GM12878 (cell line): ENCODE results near the gene ASCC2. TPM values are rescaled to one million over a fixed set of nuclear protein-coding genes. Genes with fewer than 3 reads are reported as not detected.

ENCODE experiments used
- ATAC-seq: fragments of 200-7000 bp; cut with Tn5 transposase; 3 replicates; pipeline ENCODE4 v1.9.1; 2020; ENCODE audit warnings: mild to moderate bottlenecking, moderate library complexity
- BruUV-seq: library from RNA; stranded (reverse); fragments of 400-500 nt; replicated peaks from 2 replicates; lab custom pipeline; 2021; lab: Mats Ljungman, UMichigan
- CTCF ChIA-PET: fragments of 300-600 bp; sonication (Branson Sonifier 250); formaldehyde crosslinking; extraction: SDS; loops from one replicate; lab custom pipeline; 2021; ENCODE audit warnings: inconsistent platforms; lab: Yijun Ruan, JAX
- POLR2A ChIA-PET: fragments of 350-600 bp; formaldehyde crosslinking; extraction: SDS; loops from one replicate; lab custom pipeline; 2021; ENCODE audit warnings: inconsistent platforms; lab: Charles Lee
- RAD21 ChIA-PET: fragments of 300-600 bp; sonication (Branson Sonifier 250); formaldehyde crosslinking; loops from one replicate; lab custom pipeline; 2023; ENCODE audit warnings: antibody characterized with exemption; ENCODE audit not compliant: unreplicated experiment; lab: Charles Lee
- SMC1A ChIA-PET: fragments of 300-600 bp; sonication (Branson Sonifier 250); formaldehyde crosslinking; loops from one replicate; lab custom pipeline; 2023; ENCODE audit not compliant: unreplicated experiment, uncharacterized antibody; lab: Charles Lee
- DNase-seq: peaks from one replicate; pipeline ENCODE4 v3.0.0-alpha.2; 2011; ENCODE audit warnings: low read depth, low spot score
- FAIRE-seq: peaks from 3 replicates; lab custom pipeline; 2011; peaks lifted over from hg19 to GRCh38; lab: Jason Lieb, UNC
- H2AFZ ChIP-seq: 2 replicates; pipeline ENCODE4 v1.6.0; 2011; ENCODE audit warnings: low read depth, low read length, control low read depth; ENCODE audit not compliant: control insufficient read depth
- H3K27ac ChIP-seq: 2 replicates; pipeline ENCODE4 v1.5.1; 2011; ENCODE audit warnings: control low read depth; ENCODE audit not compliant: control insufficient read depth, insufficient read depth
- H3K27me3 ChIP-seq, 2 experiments: replicated peaks in 1 of 2; 2 replicates each; pipeline versions ENCODE4 v1.6.0 to v1.6.1; 2011; ENCODE audit warnings: low read length in 1 of 2; ENCODE audit not compliant: control insufficient read depth in 2 of 2, insufficient read depth in 2 of 2
- H3K36me3 ChIP-seq, 2 experiments: 2 replicates each; pipeline ENCODE4 v1.5.1; 2011; ENCODE audit warnings: low read length in 1 of 2; ENCODE audit not compliant: control insufficient read depth in 2 of 2, insufficient read depth in 2 of 2
- H3K4me1 ChIP-seq: 2 replicates; pipeline ENCODE4 v1.6.1; 2011; ENCODE audit warnings: mild to moderate bottlenecking, low read length, moderate library complexity, mixed read lengths; ENCODE audit not compliant: control insufficient read depth, insufficient read depth
- H3K4me2 ChIP-seq: 2 replicates; pipeline ENCODE4 v1.6.0; 2011; ENCODE audit warnings: control low read depth; ENCODE audit not compliant: control insufficient read depth, insufficient read depth
- H3K4me3 ChIP-seq: fragments of 200-600 bp; sonication (generic); 2 replicates; pipeline ENCODE4 v1.5.1; 2016
- H3K79me2 ChIP-seq: 2 replicates; pipeline ENCODE4 v1.6.0; 2011; ENCODE audit warnings: low read length; ENCODE audit not compliant: control insufficient read depth, insufficient read depth
- H3K9ac ChIP-seq: 2 replicates; pipeline ENCODE4 v1.8.0; 2011; ENCODE audit warnings: low read length, control low read depth, mixed read lengths; ENCODE audit not compliant: control insufficient read depth, insufficient read depth
- H3K9me3 ChIP-seq: replicated peaks from 3 replicates; pipeline ENCODE4 v1.5.1; 2011; ENCODE audit warnings: mild to moderate bottlenecking, low read length; ENCODE audit not compliant: control insufficient read depth, insufficient read depth
- H4K20me1 ChIP-seq: 2 replicates; pipeline ENCODE4 v1.6.0; 2011; ENCODE audit not compliant: control insufficient read depth, insufficient read depth
- KDM1A ChIP-seq: fragments of 200-600 bp; sonication (generic); IDR thresholded peaks from 2 replicates; pipeline ENCODE4 v1.6.1; 2016; ENCODE audit warnings: borderline replicate concordance
- NRF1 ChIP-seq: conservative IDR thresholded peaks from 2 replicates; pipeline ENCODE4 v1.6.1; 2011; ENCODE audit warnings: mild to moderate bottlenecking, low read depth, low read length, improper control_type of control experiment
- RAD51 ChIP-seq: fragments of 450-650 bp; IDR thresholded peaks from 2 replicates; pipeline ENCODE4 v1.6.1; 2016; ENCODE audit warnings: moderate library complexity, mild to moderate bottlenecking, inconsistent platforms
- TBL1XR1 ChIP-seq: IDR thresholded peaks from 2 replicates; pipeline ENCODE4 v1.6.1; 2012; ENCODE audit warnings: low read depth, low read length, improper control_type of control experiment
- ZNF274 ChIP-seq: IDR thresholded peaks from one replicate; pipeline ENCODE4 v1.8.0; 2011; ENCODE audit not compliant: insufficient read length, insufficient read depth
- WGBS: methylation state at CpG from one replicate; pipeline ENCODE4 v1.1.6; 2016; ENCODE audit warnings: low lambda C conversion rate; ENCODE audit not compliant: insufficient replicate concordance, insufficient coverage; ENCODE audit errors: missing lambda C conversion rate; 5-methylcytosine and 5-hydroxymethylcytosine counted together
- in situ Hi-C: fragments of 300-500 bp; cut with MboI; formaldehyde crosslinking; loops from 9 replicates; pipeline ENCODE4 v1.14.3; 2018; ENCODE audit warnings: mixed read lengths
- intact Hi-C: fragments of 100-400 bp; cut with micrococcal nuclease; formaldehyde crosslinking; loops from one replicate; pipeline ENCODE4 v1.14.2; 2022; ENCODE audit not compliant: unreplicated experiment
- polyA plus RNA-seq, 11 experiments: library from polyadenylated mRNA; depleted of rRNA in 4 of 11; unstranded in 6 of 11; stranded (reverse) in 5 of 11; fragments of >200 nt; fragmentation: Nextera tagmentation in 4 of 11; fragmentation: Illumina TruSeq in 1 of 11; extraction: Ambion mirVana in 4 of 11; extraction: Trizol in 1 of 11; gene quantifications; 1 replicate in 1 of 11; 2 replicates in 10 of 11; pipeline versions ENCODE4 v1.2.1 to v1.2.3, GENCODE V29; 2011 to 2016; ENCODE audit warnings: inconsistent platforms in 2 of 11, missing spikeins in 2 of 11, low read depth in 1 of 11
- total RNA-seq, 4 experiments: library from RNA; depleted of rRNA in 3 of 4; stranded (reverse); fragments of >200 nt in 3 of 4; fragmentation: Illumina TruSeq in 1 of 4; extraction: Trizol in 1 of 4; gene quantifications; 2 replicates each; pipeline versions ENCODE4 v1.2.1 to v1.2.3, GENCODE V29; 2013 to 2021
- TF ChIP-seq, protein P1 (sequence below): IDR thresholded peaks from 2 replicates; pipeline ENCODE4 v1.6.1; 2012; ENCODE audit warnings: low read length, inconsistent platforms

ASCC2 gene
- total and polyA plus RNA-seq, 10 of the 15 experiments (the other 5 are each of a cell fraction or from before 2014, with no cell fraction given): 5.3 to 91.4 (median 56.5) TPM

DNA sequence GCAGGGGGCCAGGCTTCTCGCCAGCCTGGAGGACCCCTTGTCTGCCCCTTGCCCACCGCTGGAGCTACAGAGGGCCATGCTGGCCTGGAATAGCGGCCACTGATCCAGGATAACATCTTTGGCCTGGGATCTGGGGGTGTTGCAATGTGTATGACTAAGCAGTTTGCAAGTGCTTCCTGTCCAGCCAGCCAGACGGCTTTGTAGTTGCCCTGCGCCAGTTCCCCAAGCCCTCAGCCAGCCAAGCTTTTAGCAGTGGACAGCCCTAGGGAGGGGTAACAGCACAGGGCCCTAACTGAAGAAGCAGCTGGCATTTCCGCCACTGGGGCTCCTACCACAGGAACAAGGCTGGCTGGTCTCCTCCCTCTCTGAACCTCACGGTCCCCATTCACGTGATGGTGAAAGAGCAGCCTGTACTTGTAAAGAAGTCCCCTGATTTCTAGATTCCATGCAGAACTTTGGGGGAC is 38.8 kb downstream of the ASCC2 start:
- FAIRE-seq: no peak
- ChIA-PET CTCF (interaction anchor here (0.9 kb wide), 1 partner anchor 29 kb away, joined by 3 read pairs; no protein-coding TSS in a partner anchor), SMC1A (no interaction called here), RAD21 (interaction anchor here (1.9 kb wide), 1 partner anchor 22 kb away, joined by 4 read pairs; no protein-coding TSS in a partner anchor), POLR2A (interaction anchor here (0.9 kb wide), 1 partner anchor 24 kb away, joined by 3 read pairs; no protein-coding TSS in a partner anchor)
- DNase-seq: no peak
- Histone ChIP-seq H3K79me2 (no peaks in the 10 kb centered on the region), H3K4me3 (no peak overlapping the region), H3K4me1 (peaks cover 27% of the 10 kb centered on the region), H2AFZ (no peak overlapping the region), H3K4me2 (no peak overlapping the region), H3K9me3 (no peaks in the 10 kb centered on the region), H3K27me3 (no peaks in the 10 kb centered on the region), H3K27ac (peak overlapping the region; percentile 51), H3K36me3 (peaks cover 5 to 21% of the 10 kb centered on the region in 2 experiments; a peak in 3 of 4 replicates), H4K20me1 (no peaks in the 10 kb centered on the region), H3K9ac (no peak overlapping the region)
- TF ChIP-seq TBL1XR1: no peak
- no peak for TF ChIP-seq KDM1A
- TF ChIP-seq, protein P1, sequence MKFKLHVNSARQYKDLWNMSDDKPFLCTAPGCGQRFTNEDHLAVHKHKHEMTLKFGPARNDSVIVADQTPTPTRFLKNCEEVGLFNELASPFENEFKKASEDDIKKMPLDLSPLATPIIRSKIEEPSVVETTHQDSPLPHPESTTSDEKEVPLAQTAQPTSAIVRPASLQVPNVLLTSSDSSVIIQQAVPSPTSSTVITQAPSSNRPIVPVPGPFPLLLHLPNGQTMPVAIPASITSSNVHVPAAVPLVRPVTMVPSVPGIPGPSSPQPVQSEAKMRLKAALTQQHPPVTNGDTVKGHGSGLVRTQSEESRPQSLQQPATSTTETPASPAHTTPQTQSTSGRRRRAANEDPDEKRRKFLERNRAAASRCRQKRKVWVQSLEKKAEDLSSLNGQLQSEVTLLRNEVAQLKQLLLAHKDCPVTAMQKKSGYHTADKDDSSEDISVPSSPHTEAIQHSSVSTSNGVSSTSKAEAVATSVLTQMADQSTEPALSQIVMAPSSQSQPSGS: no peak
- ATAC-seq: no peak
- BruUV-seq: no TSS peak
- intact Hi-C loops: no loop called here
- WGBS: 98% methylated on average over 8 of the region's 8 CpGs
- in situ Hi-C loops: no loop called here

DNA sequence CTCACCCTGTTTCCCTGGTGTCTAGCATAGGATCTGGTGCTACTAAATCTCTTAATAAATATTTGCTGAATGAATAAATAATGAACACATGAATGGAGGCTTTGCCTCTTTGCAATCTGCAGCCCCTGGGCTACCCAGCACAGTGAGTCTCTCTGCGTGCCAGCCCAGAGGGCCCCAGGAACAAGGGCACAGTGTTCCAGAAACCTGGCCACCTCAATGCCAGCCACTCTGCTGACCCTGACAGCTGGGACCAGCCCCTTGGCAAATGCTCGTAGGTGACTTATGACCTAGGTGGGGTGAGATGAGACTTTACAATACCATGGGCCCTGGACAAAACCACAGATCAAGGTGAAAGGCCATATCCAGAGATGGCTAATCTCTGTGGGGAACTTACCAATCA is 39.3 kb downstream of the ASCC2 start:
- Histone ChIP-seq H3K79me2 (no peaks in the 10 kb centered on the region), H3K4me2 (no peak overlapping the region), H3K4me3 (no peak overlapping the region), H2AFZ (no peak overlapping the region), H3K9me3 (no peaks in the 10 kb centered on the region), H3K9ac (no peak overlapping the region), H3K36me3 (peaks cover 5 to 21% of the 10 kb centered on the region in 2 experiments; a peak in 3 of 4 replicates), H3K4me1 (peaks cover 27% of the 10 kb centered on the region), H3K27me3 (no peaks in the 10 kb centered on the region), H3K27ac (peak overlapping the region; percentile 51), H4K20me1 (no peaks in the 10 kb centered on the region)
- POLR2A ChIA-PET: interaction anchor here (0.9 kb wide), 1 partner anchor 23 kb away, joined by 3 read pairs; no protein-coding TSS in a partner anchor
- SMC1A ChIA-PET: no interaction called here
- no peak for DNase-seq
- ATAC-seq: no peak
- TF ChIP-seq ZNF274 (no peak), RAD51 (no peak), NRF1 (no peak)
- RAD21 ChIA-PET: interaction anchor here (1.9 kb wide), 1 partner anchor 22 kb away, joined by 4 read pairs; no protein-coding TSS in a partner anchor
- whole genome bisulfite sequencing: 94% methylated on average over 2 of the region's 2 CpGs
- no peak for FAIRE-seq
- in situ Hi-C loops: no loop called here
- no TSS peak for BruUV-seq
- CTCF ChIA-PET: interaction anchor here (0.9 to 1.0 kb wide), 2 partner anchors 8 to 28 kb away, joined by 3 read pairs; no protein-coding TSS in a partner anchor
- intact Hi-C loops: no loop called here
